RPMI7951 (cell line): ENCODE results near the gene XYLT1. TPM values are rescaled to one million over a fixed set of nuclear protein-coding genes. Genes with fewer than 3 reads are reported as not detected.

Experiments
- DNase-seq: peaks from one replicate; pipeline ENCODE4 v3.0.0-alpha.2; 2012; ENCODE audit warnings: low read depth
- total RNA-seq: library from RNA; depleted of rRNA; stranded (reverse); fragments of >200 nt; shearing (Covaris generic); gene quantifications from 2 replicates; pipeline ENCODE4 v1.2.3, GENCODE V29; 2014

The XYLT1 gene
- total RNA-seq, 1 experiment from 2014 or later = 4.0 TPM

- DNase-seq = no peak
Measured at GRCh38 chr16:17116595-17117322, 354.0 kb downstream of the XYLT1 start.

- no peak for DNase-seq
Measured at GRCh38 chr16:17109413-17109812, 361.3 kb downstream of the XYLT1 start.

- no peak for DNase-seq
Measured at GRCh38 chr16:17108596-17108995, 362.2 kb downstream of the XYLT1 start.

GRCh38 chr16:17107450-17107849 is 363.3 kb downstream of the XYLT1 start:
- peak; percentile 1 for DNase-seq

- no peak for DNase-seq
Measured at GRCh38 chr16:17106243-17106791, 364.4 kb downstream of the XYLT1 start.

- DNase-seq = no peak
Measured at GRCh38 chr16:17105239-17105797, 365.4 kb downstream of the XYLT1 start.

DNA sequence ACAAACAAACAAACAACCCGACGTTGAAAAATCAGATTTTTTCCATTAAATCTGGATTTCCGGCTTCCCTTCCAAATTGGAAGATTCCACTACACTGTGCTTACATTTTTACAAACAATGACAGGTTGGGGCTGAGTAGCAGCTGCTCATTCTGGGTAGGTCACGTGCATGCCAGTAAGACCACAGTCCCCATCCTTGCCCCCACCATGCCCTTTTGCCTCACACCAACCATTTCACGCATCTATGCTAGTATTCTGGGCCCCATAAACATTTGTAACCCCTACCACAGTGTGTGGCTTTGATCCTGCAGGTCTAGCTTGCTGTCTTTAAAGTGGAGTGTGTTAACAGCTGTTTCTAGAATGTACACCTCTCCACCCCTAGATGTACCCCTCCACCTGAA is 366.1 kb downstream of the XYLT1 start:
- DNase-seq = no peak

GRCh38 chr16:17103216-17103615 is 367.5 kb downstream of the XYLT1 start:
- DNase-seq = no peak

DNA sequence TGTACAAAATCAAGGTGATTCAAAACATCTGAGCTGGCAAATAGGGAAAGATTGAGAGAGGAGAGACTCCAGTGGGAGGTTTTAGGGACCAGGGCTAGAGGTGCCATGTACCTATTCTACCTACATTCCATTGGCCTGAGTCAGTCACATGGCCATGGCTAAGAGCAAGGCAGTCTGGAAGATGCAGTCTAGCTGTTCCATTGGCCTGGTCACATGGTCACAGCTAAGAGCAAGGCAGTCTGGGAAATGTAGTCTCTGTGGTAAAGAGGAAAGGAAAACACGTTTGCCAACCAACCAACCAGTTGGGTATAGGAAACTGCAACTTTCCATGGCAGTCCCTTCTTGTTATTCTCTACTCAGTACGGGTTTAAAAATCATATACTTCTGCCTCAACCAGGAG is 369.1 kb downstream of the XYLT1 start:
- no peak for DNase-seq

GRCh38 chr16:17098685-17099084 is 372.1 kb downstream of the XYLT1 start:
- no peak for DNase-seq

DNA sequence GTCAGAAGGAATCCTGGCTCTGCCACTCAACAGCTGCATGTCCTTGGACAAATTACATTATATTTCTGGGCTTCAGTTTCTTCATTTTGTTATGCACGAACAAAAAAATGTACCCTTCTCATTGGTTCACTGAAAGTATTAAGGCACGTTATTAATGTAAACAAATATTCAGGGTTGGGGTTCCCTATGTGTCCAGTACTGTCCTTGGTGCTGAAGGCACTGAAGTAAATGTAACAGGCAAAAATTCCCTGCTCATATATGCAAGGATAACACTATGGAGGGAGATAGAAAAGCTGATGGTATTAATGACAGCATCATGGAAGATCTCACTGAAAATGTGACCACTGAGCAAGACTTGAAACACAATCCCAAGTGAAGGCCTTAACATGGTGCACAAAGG is 386.6 kb downstream of the XYLT1 start:
- DNase-seq = no peak

- DNase-seq = no peak
Measured at GRCh38 chr16:17083628-17084027, 387.1 kb downstream of the XYLT1 start.

DNA sequence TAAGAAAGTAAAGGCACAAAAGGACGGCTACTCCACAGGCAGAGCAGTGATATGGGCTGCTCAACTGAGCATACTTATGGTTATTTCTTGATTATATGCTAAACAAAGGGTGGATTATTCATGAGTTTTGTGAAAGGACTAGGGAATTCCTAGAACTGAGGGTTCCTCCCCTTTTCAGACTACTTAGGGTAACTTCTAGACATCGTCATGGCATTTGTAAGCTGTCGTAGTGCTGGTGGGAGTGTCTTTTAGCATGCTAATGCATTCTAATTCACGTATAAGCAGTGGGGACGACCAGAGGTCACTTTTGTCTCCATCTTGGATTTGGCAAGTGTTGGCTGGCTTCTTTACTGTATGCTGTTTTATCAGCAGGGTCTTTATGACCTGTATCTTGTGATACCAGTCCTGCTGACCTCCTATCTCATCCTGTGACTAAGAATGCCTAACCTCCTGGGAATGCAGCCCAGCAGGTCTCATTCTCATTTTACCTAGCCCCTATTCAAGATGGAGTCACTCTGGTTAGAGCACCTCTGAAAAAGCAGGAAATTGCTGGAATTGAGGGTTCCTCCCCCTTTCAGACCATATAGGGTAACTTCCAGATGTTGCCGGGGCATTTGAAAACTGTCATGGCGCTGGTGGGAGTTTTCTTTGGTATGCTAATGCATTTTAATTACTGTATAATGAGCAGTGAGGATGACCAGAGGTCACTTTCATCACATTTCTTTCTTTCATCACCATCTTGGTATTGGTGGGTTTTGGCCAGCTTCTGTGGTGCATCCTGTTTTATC is 388.5 kb downstream of the XYLT1 start:
- DNase-seq = no peak

DNA sequence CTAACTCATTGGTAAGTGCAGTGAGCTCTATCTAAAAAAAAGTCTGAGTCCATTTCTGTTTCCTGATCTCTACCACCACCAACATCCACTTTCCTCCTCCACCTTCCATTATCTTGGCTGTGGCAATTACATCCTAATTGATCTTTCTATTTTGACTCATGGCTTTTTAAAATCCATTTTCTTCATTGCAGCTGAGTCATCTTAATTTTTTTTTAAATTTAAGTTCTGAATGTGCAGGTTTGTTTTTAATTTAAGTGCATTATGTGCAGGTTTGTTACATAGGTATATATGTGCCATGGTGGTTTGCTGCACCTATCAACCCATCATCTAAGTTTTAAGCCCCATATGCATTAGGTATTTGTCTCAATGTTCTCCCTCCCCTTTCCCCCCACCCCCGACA is 390.7 kb downstream of the XYLT1 start:
- DNase-seq = no peak

GRCh38 chr16:17078931-17079631 is 391.7 kb downstream of the XYLT1 start:
- DNase-seq = no peak

DNA sequence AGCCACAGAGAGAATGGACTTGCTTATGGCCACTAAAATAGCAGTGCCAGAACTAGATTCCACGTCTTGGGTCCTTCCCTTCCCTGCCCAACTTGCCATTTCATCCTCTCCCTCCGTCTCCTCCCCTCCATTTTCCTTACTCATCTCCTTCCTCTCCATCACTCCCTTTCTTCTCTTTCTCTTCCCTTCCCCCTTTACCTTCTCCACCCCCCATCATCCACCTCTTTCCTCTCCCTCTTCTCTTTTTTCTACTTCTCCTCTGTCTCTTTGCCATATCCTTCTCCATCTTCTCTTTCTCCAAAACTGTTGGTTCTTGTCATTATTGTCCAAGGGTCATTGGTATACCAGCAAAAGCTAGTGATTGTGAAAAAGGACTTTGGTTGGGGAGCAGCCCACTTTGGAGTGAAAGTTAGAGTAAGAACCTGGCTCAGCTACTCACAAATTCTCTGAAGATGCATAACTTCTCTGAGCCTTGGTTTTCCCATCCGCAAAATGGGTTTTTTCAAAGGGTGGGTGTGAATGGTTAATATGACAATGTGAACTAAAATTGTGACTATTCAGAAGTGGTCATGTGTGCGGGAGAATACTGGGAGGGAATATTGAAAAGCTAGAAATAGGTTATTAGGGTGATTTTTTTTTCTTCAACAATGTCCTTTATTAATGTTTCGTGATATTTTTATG is 393.8 kb downstream of the XYLT1 start:
- no peak for DNase-seq

DNA sequence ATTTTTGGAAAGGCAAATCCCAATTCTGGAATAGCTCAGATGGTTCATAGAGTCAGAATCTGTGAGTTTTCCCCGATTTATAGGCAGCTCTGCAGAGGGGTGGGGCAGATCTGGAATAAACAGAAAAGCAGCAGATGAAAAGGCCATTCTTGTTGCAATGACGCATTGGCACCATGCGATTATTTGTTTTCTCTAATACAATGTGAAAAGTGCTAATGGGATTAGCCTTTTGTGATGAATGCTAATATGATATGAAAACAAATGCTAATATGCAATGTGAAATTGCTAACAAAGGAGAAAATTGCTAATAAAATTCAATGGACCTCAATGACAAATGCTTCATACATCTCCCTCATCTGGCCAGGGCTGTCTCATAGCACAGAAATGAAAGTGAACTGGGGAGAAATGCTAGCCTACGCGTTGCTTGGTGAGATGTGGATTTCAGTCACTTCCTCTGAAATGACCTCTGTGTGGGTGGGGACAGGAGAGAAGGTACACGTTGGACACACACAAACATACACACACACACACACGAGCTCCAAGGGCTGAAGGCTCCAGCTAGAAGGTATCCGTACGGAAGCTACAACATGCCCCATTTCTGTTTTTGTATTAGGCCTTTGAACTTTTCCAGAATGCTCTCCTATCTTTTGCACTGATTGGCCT is 394.5 kb downstream of the XYLT1 start:
- DNase-seq = no peak

GRCh38 chr16:17072104-17072503 is 398.7 kb downstream of the XYLT1 start:
- DNase-seq = peak; percentile 6

GRCh38 chr16:17070882-17071592 is 399.7 kb downstream of the XYLT1 start:
- peak; percentile 17 for DNase-seq

GRCh38 chr16:17069681-17070080 is 401.1 kb downstream of the XYLT1 start:
- no peak for DNase-seq
